HepG2 (cell line): ENCODE results near the gene TPCN2.

Source experiments
- GABPB1 ChIP-seq: IDR thresholded peaks from 2 replicates; pipeline ENCODE4 v1.6.1; 2016; ENCODE audit warnings: mild to moderate bottlenecking, missing genetic modification reagents, moderate library complexity, missing compliant biosample characterization
- KDM1A ChIP-seq: IDR thresholded peaks from 2 replicates; pipeline ENCODE4 v1.6.1; 2016; ENCODE audit warnings: missing compliant biosample characterization
- MYC ChIP-seq: sonication (generic); formaldehyde crosslinking; IDR thresholded peaks from 2 replicates; pipeline ENCODE4 v1.9.0; 2021; ENCODE audit warnings: missing genetic modification reagents, borderline replicate concordance
- MYNN ChIP-seq: sonication (generic); formaldehyde crosslinking; IDR thresholded peaks from 2 replicates; pipeline ENCODE4 v1.4.0; 2020; ENCODE audit warnings: mild to moderate bottlenecking, low read depth, missing genetic modification reagents
- POLR2AphosphoS5 ChIP-seq: IDR thresholded peaks from 2 replicates; pipeline ENCODE4 v1.6.1; 2012; ENCODE audit warnings: low read depth, low read length
- ZBTB8A ChIP-seq: sonication (generic); formaldehyde crosslinking; IDR thresholded peaks from 2 replicates; pipeline ENCODE4 v1.4.0; 2020; ENCODE audit warnings: mild to moderate bottlenecking, low read depth, missing genetic modification reagents, borderline replicate concordance
- ZNF343 ChIP-seq: sonication (generic); formaldehyde crosslinking; IDR thresholded peaks from 2 replicates; pipeline ENCODE4 v1.4.0; 2020; ENCODE audit warnings: mild to moderate bottlenecking, missing genetic modification reagents
- ZNF567 ChIP-seq: sonication (generic); formaldehyde crosslinking; IDR thresholded peaks from 2 replicates; pipeline ENCODE4 v1.8.1; 2023; ENCODE audit warnings: mild to moderate bottlenecking, missing genetic modification reagents, borderline replicate concordance
- ZNF816 ChIP-seq: sonication (generic); formaldehyde crosslinking; IDR thresholded peaks from 2 replicates; pipeline ENCODE4 v1.8.0; 2022; ENCODE audit warnings: missing genetic modification reagents, mild to moderate bottlenecking, borderline replicate concordance
- TF ChIP-seq, protein P1 (sequence below): sonication (generic); formaldehyde crosslinking; IDR thresholded peaks from 2 replicates; pipeline ENCODE4 v1.8.1; 2023; ENCODE audit warnings: missing genetic modification reagents, inconsistent platforms, borderline replicate concordance
- TF ChIP-seq, protein P2 (sequence below): sonication (generic); formaldehyde crosslinking; IDR thresholded peaks from 2 replicates; pipeline ENCODE4 v1.5.0; 2020; ENCODE audit warnings: mild to moderate bottlenecking, missing genetic modification reagents, moderate library complexity
- TF ChIP-seq, protein P3 (sequence below): sonication (generic); formaldehyde crosslinking; IDR thresholded peaks from 2 replicates; pipeline ENCODE4 v1.8.0; 2022; ENCODE audit warnings: missing genetic modification reagents, low read depth, mild to moderate bottlenecking, borderline replicate concordance

DNA sequence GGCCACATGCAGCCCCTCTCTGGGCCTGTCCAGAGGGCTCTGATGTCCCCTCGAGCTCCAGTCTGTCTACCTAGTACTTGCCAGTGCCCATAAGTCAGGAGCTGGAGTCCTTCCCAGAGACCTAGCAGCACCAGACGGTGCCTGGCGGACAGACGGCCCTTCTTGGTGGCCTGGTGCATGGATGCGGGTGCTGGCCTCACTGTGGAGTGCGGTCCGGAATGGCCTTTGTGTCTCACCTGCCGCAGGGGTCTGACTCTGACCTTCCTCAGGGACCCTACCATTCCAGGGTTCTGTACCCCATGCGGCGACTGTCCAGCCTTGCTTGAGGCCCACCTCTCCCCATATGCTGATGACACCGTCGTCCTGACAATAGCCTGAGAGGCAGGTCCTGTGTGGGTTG, 77.6 kb downstream of the TPCN2 start:
- TF ChIP-seq ZNF343 (CRISPR knock-in tag) (no peak), KDM1A (CRISPR knock-in tag) (no peak), ZNF567 (no peak), ZNF816 (CRISPR knock-in tag) (no peak), MYC (CRISPR knock-in tag) (no peak), GABPB1 (no peak), ZBTB8A (no peak), MYNN (CRISPR knock-in tag) (no peak), POLR2AphosphoS5 (no peak)
- TF ChIP-seq, protein P1, sequence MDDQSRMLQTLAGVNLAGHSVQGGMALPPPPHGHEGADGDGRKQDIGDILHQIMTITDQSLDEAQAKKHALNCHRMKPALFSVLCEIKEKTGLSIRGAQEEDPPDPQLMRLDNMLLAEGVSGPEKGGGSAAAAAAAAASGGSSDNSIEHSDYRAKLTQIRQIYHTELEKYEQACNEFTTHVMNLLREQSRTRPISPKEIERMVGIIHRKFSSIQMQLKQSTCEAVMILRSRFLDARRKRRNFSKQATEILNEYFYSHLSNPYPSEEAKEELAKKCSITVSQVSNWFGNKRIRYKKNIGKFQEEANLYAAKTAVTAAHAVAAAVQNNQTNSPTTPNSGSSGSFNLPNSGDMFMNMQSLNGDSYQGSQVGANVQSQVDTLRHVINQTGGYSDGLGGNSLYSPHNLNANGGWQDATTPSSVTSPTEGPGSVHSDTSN: no peak
- TF ChIP-seq, protein P2, sequence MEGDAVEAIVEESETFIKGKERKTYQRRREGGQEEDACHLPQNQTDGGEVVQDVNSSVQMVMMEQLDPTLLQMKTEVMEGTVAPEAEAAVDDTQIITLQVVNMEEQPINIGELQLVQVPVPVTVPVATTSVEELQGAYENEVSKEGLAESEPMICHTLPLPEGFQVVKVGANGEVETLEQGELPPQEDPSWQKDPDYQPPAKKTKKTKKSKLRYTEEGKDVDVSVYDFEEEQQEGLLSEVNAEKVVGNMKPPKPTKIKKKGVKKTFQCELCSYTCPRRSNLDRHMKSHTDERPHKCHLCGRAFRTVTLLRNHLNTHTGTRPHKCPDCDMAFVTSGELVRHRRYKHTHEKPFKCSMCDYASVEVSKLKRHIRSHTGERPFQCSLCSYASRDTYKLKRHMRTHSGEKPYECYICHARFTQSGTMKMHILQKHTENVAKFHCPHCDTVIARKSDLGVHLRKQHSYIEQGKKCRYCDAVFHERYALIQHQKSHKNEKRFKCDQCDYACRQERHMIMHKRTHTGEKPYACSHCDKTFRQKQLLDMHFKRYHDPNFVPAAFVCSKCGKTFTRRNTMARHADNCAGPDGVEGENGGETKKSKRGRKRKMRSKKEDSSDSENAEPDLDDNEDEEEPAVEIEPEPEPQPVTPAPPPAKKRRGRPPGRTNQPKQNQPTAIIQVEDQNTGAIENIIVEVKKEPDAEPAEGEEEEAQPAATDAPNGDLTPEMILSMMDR (CRISPR knock-in tag): no peak
- TF ChIP-seq, protein P3, sequence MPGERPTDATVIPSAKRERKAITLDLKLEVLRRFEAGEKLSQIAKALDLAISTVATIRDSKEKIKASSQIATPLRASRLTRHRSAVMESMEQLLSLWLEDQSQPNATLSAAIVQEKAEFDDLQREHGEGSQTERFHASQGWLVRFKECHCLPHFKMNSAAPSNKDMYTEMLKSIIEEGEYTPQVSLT (CRISPR knock-in tag): no peak
